ENCODE measurements around the gene CDK17.

Gene CDK17

DNA sequence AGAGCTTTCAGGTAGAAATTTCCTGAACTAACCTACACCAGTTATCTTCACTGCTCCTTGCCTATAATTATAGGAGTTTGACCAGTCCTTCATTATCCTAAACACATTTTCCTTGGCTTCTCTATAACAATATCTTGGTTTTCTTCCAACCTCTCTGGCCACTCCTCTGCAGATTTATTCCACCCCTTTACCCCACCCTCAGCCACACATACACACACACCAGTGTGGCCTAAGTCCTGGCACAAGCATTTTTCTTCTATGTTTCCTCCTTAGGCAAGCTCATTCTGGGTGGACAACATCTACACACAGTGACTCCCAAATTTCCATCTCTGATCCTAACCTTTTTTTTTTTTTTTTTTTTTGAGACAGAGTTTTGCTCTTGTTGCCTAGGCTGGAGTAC is 25.1 kb downstream of the CDK17 start:
- Histone ChIP-seq H3K9me3 (ENCODE audit: control extremely low read depth in 1 of 5, control insufficient read depth in 4 of 5, insufficient read depth in 2 of 5, low read depth in 1 of 5, low read length in 4 of 5) (peaks cover 0 to 5% (median 3%) of the 10 kb centered on the region in 5 experiments), H3K4me1 (ENCODE audit: control extremely low read depth in 1 of 4, control insufficient read depth in 4 of 4, insufficient read depth in 4 of 4, low read length in 3 of 4) (peaks cover 11 to 53% (median 27%) of the 10 kb centered on the region in 4 experiments), H3K36me3 (ENCODE audit: control insufficient read depth in 4 of 4, insufficient read depth in 4 of 4, low read length in 3 of 4) (peaks cover 0 to 3% (median 0%) of the 10 kb centered on the region in 4 experiments), H3K27me3 (replicated peaks in 2 of 5; ENCODE audit: control insufficient read depth in 4 of 5, insufficient read depth in 5 of 5, low read length in 4 of 5) (no peaks in the 10 kb centered on the region), H3K4me3 (ENCODE audit: control insufficient read depth in 1 of 7, extremely low read depth in 1 of 7, insufficient read depth in 4 of 7, low read depth in 2 of 7, low read length in 6 of 7) (peak overlapping the region in 3 of 7 experiments; percentile 28 to 51 (median 46)), H3K27ac (ENCODE audit: insufficient read depth in 1 of 2, low read depth in 1 of 2, low read length in 2 of 2, poor library complexity in 1 of 2, severe bottlenecking in 2 of 2) (peak overlapping the region in 1 of 2 experiments; percentile 87)
- ChIA-PET POLR2A (interaction anchor here (2.3 kb wide), 1 partner anchor 24 kb away, joined by 14 read pairs; the partner anchor contains the start of gene CDK17), CTCF (interaction anchor here (1.2 to 1.7 kb wide), 4 partner anchors 9 to 41 kb away, joined by 3 to 8 read pairs (median 4); no protein-coding TSS in a partner anchor)
- DNase-seq, result no peak

- no peaks in the 10 kb centered on the region for H3K27me3 ChIP-seq (replicated peaks in 2 of 5; ENCODE audit: control insufficient read depth in 4 of 5, insufficient read depth in 5 of 5, low read length in 4 of 5)
- no CpG with 5 or more reads among the region's 2 CpGs for WGBS (ENCODE audit: insufficient coverage)
- no peaks in the 10 kb centered on the region for H3K36me3 ChIP-seq (ENCODE audit: control insufficient read depth in 4 of 4, insufficient read depth in 4 of 4, low read length in 3 of 4)
- POLR2A ChIA-PET, result no interaction called here
- H3K4me1 ChIP-seq (ENCODE audit: control extremely low read depth in 1 of 4, control insufficient read depth in 4 of 4, insufficient read depth in 4 of 4, low read length in 3 of 4), result peaks cover 17 to 59% (median 28%) of the 10 kb centered on the region in 4 experiments
- H3K27ac ChIP-seq (ENCODE audit: insufficient read depth in 1 of 2, low read depth in 1 of 2, low read length in 2 of 2, poor library complexity in 1 of 2, severe bottlenecking in 2 of 2), result peak overlapping the region in 1 of 2 experiments; percentile 25
- CTCF ChIA-PET, result interaction anchor here (0.8 to 1.9 kb wide), 2 partner anchors 11 to 46 kb away, joined by 4 to 10 read pairs; no protein-coding TSS in a partner anchor
- no peaks in the 10 kb centered on the region for H3K9me3 ChIP-seq (ENCODE audit: control extremely low read depth in 1 of 5, control insufficient read depth in 4 of 5, insufficient read depth in 2 of 5, low read depth in 1 of 5, low read length in 4 of 5)
- H3K4me3 ChIP-seq (ENCODE audit: control insufficient read depth in 1 of 7, extremely low read depth in 1 of 7, insufficient read depth in 4 of 7, low read depth in 2 of 7, low read length in 6 of 7), result no peak overlapping the region
- no peak for DNase-seq
Measured at GRCh38 chr12:96371790-96372699, 28.2 kb downstream of the CDK17 start.

DNA sequence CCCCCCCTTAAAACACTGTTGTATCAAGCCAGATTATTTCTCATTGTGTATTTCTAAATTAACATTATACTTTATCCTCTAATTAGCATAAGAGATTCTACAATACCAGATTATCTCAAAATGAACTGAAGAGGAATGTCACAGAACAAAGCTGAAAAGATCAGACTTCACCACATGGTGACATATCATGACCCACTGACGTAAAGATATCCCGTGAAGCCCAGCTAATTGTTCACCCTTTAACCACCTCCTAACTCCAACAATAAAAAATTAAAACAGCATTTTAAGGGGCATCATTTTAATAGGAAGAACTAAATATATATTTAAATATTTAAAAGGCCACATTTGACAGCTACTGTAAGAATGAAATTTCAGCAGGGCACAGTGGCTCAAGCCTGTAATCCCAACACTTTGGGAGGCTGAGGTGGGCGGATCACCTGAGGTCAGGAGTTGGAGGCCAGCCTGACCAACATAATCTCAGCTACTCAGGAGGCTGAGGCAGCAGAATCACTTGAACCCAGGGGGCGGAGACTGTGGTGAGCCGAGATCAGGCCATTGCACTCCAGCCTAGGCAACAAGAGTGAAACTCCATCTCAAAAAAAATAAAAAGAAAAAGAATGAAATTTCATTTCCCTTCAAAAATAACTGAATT is 29.0 kb downstream of the CDK17 start:
- CTCF ChIA-PET, result interaction anchor here (0.8 to 1.9 kb wide), 3 partner anchors 11 to 45 kb away, joined by 4 to 10 read pairs (median 6); partner anchors contain the start of gene CDK17
- POLR2A ChIA-PET, result no interaction called here
- DNase-seq, result no peak
- no peaks in the 10 kb centered on the region for H3K27me3 ChIP-seq (replicated peaks in 2 of 5; ENCODE audit: control insufficient read depth in 4 of 5, insufficient read depth in 5 of 5, low read length in 4 of 5)
- no peaks in the 10 kb centered on the region for H3K9me3 ChIP-seq (ENCODE audit: control extremely low read depth in 1 of 5, control insufficient read depth in 4 of 5, insufficient read depth in 2 of 5, low read depth in 1 of 5, low read length in 4 of 5)
- peaks cover 13 to 51% (median 25%) of the 10 kb centered on the region in 4 experiments for H3K4me1 ChIP-seq (ENCODE audit: control extremely low read depth in 1 of 4, control insufficient read depth in 4 of 4, insufficient read depth in 4 of 4, low read length in 3 of 4)
- H3K36me3 ChIP-seq (ENCODE audit: control insufficient read depth in 4 of 4, insufficient read depth in 4 of 4, low read length in 3 of 4), result no peaks in the 10 kb centered on the region
- no peak overlapping the region for H3K27ac ChIP-seq (ENCODE audit: insufficient read depth in 1 of 2, low read depth in 1 of 2, low read length in 2 of 2, poor library complexity in 1 of 2, severe bottlenecking in 2 of 2)
- WGBS (ENCODE audit: insufficient coverage), result 69% methylated on average over 3 of the region's 5 CpGs
- no peak overlapping the region for H3K4me3 ChIP-seq (ENCODE audit: control insufficient read depth in 1 of 7, extremely low read depth in 1 of 7, insufficient read depth in 4 of 7, low read depth in 2 of 7, low read length in 6 of 7)

DNA sequence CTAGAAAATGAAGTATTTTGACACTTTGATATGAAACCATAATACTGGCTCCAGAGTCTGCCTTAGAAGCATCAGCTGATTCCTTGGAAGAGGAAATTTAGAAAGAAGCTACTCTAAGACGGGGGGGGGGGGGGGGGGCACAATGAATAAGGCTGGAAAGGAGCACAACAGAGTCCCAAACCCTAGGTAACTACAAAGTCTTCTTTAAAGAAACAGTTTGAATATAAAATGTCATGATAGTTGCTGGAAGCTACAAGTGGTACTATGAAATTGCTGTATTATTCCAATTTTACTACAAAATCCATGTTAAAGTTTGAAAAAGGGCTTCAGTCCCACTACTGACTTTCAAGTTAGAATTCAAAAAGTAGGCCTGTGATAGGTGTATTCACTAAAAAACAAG is 31.6 kb downstream of the CDK17 start:
- CTCF ChIA-PET, result interaction anchor here (1.0 to 1.3 kb wide), 2 partner anchors 9 to 22 kb away, joined by 3 to 5 read pairs; no protein-coding TSS in a partner anchor
- WGBS (ENCODE audit: insufficient coverage), result no CpG with 5 or more reads among the region's 1 CpG

DNA sequence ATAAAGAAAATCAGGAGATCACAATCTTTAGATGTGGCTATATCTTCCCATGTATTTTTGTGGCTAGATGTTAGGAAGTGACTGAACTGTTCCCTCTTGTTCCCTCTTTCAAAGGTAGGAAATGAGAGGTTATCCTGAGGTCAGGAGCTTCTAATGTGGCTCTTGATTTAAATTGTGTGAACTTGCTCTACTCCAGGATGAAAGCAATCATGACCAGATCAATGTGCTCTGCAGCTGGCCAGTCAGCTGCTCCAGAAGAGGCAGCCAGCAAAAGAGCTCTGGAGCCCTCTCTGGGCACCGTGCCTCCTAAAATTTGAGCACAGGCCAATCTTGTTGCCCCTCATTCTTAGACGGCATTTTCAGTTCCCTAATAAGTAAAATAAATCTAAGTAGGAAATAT is 32.0 kb downstream of the CDK17 start:
- no peaks in the 10 kb centered on the region for H3K36me3 ChIP-seq (ENCODE audit: control insufficient read depth in 4 of 4, insufficient read depth in 4 of 4, low read length in 3 of 4)
- no peaks in the 10 kb centered on the region for H3K9me3 ChIP-seq (ENCODE audit: control extremely low read depth in 1 of 5, control insufficient read depth in 4 of 5, insufficient read depth in 2 of 5, low read depth in 1 of 5, low read length in 4 of 5)
- H3K4me1 ChIP-seq (ENCODE audit: control extremely low read depth in 1 of 4, control insufficient read depth in 4 of 4, insufficient read depth in 4 of 4, low read length in 3 of 4), result peaks cover 5 to 33% (median 11%) of the 10 kb centered on the region in 4 experiments
- WGBS (ENCODE audit: insufficient coverage), result 40% methylated on average over 1 of the region's 2 CpGs
- no peaks in the 10 kb centered on the region for H3K27me3 ChIP-seq (replicated peaks in 2 of 5; ENCODE audit: control insufficient read depth in 4 of 5, insufficient read depth in 5 of 5, low read length in 4 of 5)
- no peak for DNase-seq
- ChIA-PET POLR2A (interaction anchor here (0.6 kb wide), 1 partner anchor 57 kb away, joined by 3 read pairs; no protein-coding TSS in a partner anchor), CTCF (interaction anchor here (0.7 to 1.3 kb wide), 3 partner anchors 8 to 23 kb away, joined by 3 to 5 read pairs (median 3); no protein-coding TSS in a partner anchor)
- H3K4me3 ChIP-seq (ENCODE audit: control insufficient read depth in 1 of 7, extremely low read depth in 1 of 7, insufficient read depth in 4 of 7, low read depth in 2 of 7, low read length in 6 of 7), result no peak overlapping the region
- H3K27ac ChIP-seq (ENCODE audit: insufficient read depth in 1 of 2, low read depth in 1 of 2, low read length in 2 of 2, poor library complexity in 1 of 2, severe bottlenecking in 2 of 2), result no peak overlapping the region

More for the DNA sequence above, 31.6 kb downstream of the CDK17 start:
- POLR2A ChIA-PET, result interaction anchor here (0.6 kb wide), 1 partner anchor 57 kb away, joined by 3 read pairs; no protein-coding TSS in a partner anchor
- Histone ChIP-seq H3K27ac (ENCODE audit: insufficient read depth in 1 of 2, low read depth in 1 of 2, low read length in 2 of 2, poor library complexity in 1 of 2, severe bottlenecking in 2 of 2) (no peak overlapping the region), H3K27me3 (replicated peaks in 2 of 5; ENCODE audit: control insufficient read depth in 4 of 5, insufficient read depth in 5 of 5, low read length in 4 of 5) (no peaks in the 10 kb centered on the region), H3K36me3 (ENCODE audit: control insufficient read depth in 4 of 4, insufficient read depth in 4 of 4, low read length in 3 of 4) (no peaks in the 10 kb centered on the region), H3K9me3 (ENCODE audit: control extremely low read depth in 1 of 5, control insufficient read depth in 4 of 5, insufficient read depth in 2 of 5, low read depth in 1 of 5, low read length in 4 of 5) (no peaks in the 10 kb centered on the region), H3K4me3 (ENCODE audit: control insufficient read depth in 1 of 7, extremely low read depth in 1 of 7, insufficient read depth in 4 of 7, low read depth in 2 of 7, low read length in 6 of 7) (no peak overlapping the region), H3K4me1 (ENCODE audit: control extremely low read depth in 1 of 4, control insufficient read depth in 4 of 4, insufficient read depth in 4 of 4, low read length in 3 of 4) (peaks cover 5 to 33% (median 11%) of the 10 kb centered on the region in 4 experiments)
- no peak for DNase-seq

- Histone ChIP-seq H3K27ac (ENCODE audit: insufficient read depth in 1 of 2, low read depth in 1 of 2, low read length in 2 of 2, poor library complexity in 1 of 2, severe bottlenecking in 2 of 2) (no peak overlapping the region), H3K36me3 (ENCODE audit: control insufficient read depth in 4 of 4, insufficient read depth in 4 of 4, low read length in 3 of 4) (no peaks in the 10 kb centered on the region), H3K4me1 (ENCODE audit: control extremely low read depth in 1 of 4, control insufficient read depth in 4 of 4, insufficient read depth in 4 of 4, low read length in 3 of 4) (peaks cover 5 to 25% (median 10%) of the 10 kb centered on the region in 4 experiments), H3K9me3 (ENCODE audit: control extremely low read depth in 1 of 5, control insufficient read depth in 4 of 5, insufficient read depth in 2 of 5, low read depth in 1 of 5, low read length in 4 of 5) (no peaks in the 10 kb centered on the region), H3K27me3 (replicated peaks in 2 of 5; ENCODE audit: control insufficient read depth in 4 of 5, insufficient read depth in 5 of 5, low read length in 4 of 5) (no peaks in the 10 kb centered on the region), H3K4me3 (ENCODE audit: control insufficient read depth in 1 of 7, extremely low read depth in 1 of 7, insufficient read depth in 4 of 7, low read depth in 2 of 7, low read length in 6 of 7) (no peak overlapping the region)
- CTCF ChIA-PET, result no interaction called here
- POLR2A ChIA-PET, result no interaction called here
- no CpG with 5 or more reads among the region's 2 CpGs for WGBS (ENCODE audit: insufficient coverage)
- DNase-seq, result no peak
Measured at GRCh38 chr12:96366381-96366654, 33.9 kb downstream of the CDK17 start.

Measured in common myeloid progenitor, CD34-positive (primary cell).